Keratinocyte (primary cell): Measurements from ENCODE around the gene NEK6. TPM values are rescaled to one million over a fixed set of nuclear protein-coding genes. Genes with fewer than 3 reads are reported as not detected.

ENCODE experiments used
- DNase-seq: peaks from one replicate; pipeline ENCODE4 v3.0.0-alpha.2; 2011; ENCODE audit warnings: low read depth, missing footprints, low spot score
- FAIRE-seq: peaks from 2 replicates; lab custom pipeline; 2011; peaks lifted over from hg19 to GRCh38; lab: Jason Lieb, UNC
- H2AFZ ChIP-seq: 2 replicates; pipeline ENCODE4 v1.6.0; 2012; ENCODE audit warnings: low read length, control low read depth, inconsistent platforms; ENCODE audit not compliant: control insufficient read depth
- H3K27ac ChIP-seq: 2 replicates; pipeline ENCODE4 v1.5.1; 2011; ENCODE audit warnings: low read length; ENCODE audit not compliant: control insufficient read depth, insufficient read depth
- H3K27me3 ChIP-seq: 3 replicates; pipeline ENCODE4 v1.6.0; 2011; ENCODE audit warnings: low read length; ENCODE audit not compliant: control insufficient read depth, insufficient read depth; ENCODE audit errors: extremely low read depth
- H3K36me3 ChIP-seq, 2 experiments: 2 replicates in 1 of 2; 3 replicates in 1 of 2; pipeline ENCODE4 v1.5.1; 2011; ENCODE audit warnings: low read length in 2 of 2, mild to moderate bottlenecking in 1 of 2; ENCODE audit not compliant: control insufficient read depth in 2 of 2, insufficient read depth in 2 of 2; ENCODE audit errors: extremely low read depth in 1 of 2
- H3K4me1 ChIP-seq: 3 replicates; pipeline ENCODE4 v1.5.1; 2011; ENCODE audit warnings: low read length; ENCODE audit not compliant: control insufficient read depth, insufficient read depth; ENCODE audit errors: extremely low read depth
- H3K4me2 ChIP-seq: 3 replicates; pipeline ENCODE4 v1.6.0; 2011; ENCODE audit warnings: low read depth, low read length; ENCODE audit not compliant: control insufficient read depth, insufficient read depth; ENCODE audit errors: extremely low read depth
- H3K4me3 ChIP-seq, 3 experiments: fragments of 200-600 bp in 1 of 3; sonication (generic) in 1 of 3; 2 replicates in 2 of 3; 3 replicates in 1 of 3; pipeline ENCODE4 v1.5.1; 2011 to 2016; ENCODE audit warnings: low read length in 3 of 3, mild to moderate bottlenecking in 3 of 3, control low read depth in 2 of 3, inconsistent platforms in 1 of 3, low read depth in 1 of 3, mixed read lengths in 1 of 3, mixed run types in 1 of 3, moderate library complexity in 1 of 3; ENCODE audit not compliant: control insufficient read depth in 2 of 3, insufficient read depth in 2 of 3; ENCODE audit errors: extremely low read depth in 1 of 3
- H3K79me2 ChIP-seq: 2 replicates; pipeline ENCODE4 v1.6.0; 2012; ENCODE audit warnings: low read length; ENCODE audit not compliant: control insufficient read depth, insufficient read depth
- H3K9ac ChIP-seq: 3 replicates; pipeline ENCODE4 v1.6.0; 2011; ENCODE audit warnings: low read length; ENCODE audit not compliant: control insufficient read depth, insufficient read depth; ENCODE audit errors: extremely low read depth
- H3K9me1 ChIP-seq: 3 replicates; pipeline ENCODE4 v1.6.0; 2011; ENCODE audit warnings: low read length; ENCODE audit not compliant: control insufficient read depth, insufficient read depth; ENCODE audit errors: extremely low read depth
- H3K9me3 ChIP-seq: 2 replicates; pipeline ENCODE4 v1.5.1; 2012; ENCODE audit warnings: low read depth, low read length; ENCODE audit not compliant: control insufficient read depth
- H4K20me1 ChIP-seq: 3 replicates; pipeline ENCODE4 v1.6.0; 2011; ENCODE audit warnings: low read length; ENCODE audit not compliant: control insufficient read depth, insufficient read depth; ENCODE audit errors: extremely low read depth
- EZH2 ChIP-seq: IDR thresholded peaks from one replicate; pipeline ENCODE4 v1.6.1; 2012; ENCODE audit warnings: inconsistent platforms, mild to moderate bottlenecking, low read length, moderate library complexity
- dilution Hi-C: fragments of 300-500 bp; cut with MboI; formaldehyde crosslinking; loops from one replicate; pipeline ENCODE4 v1.7.0; 2020; ENCODE audit warnings: low sequenced_read_pairs; ENCODE audit not compliant: extremely low pct_ligation_motif_present
- polyA plus RNA-seq, 5 experiments: library from polyadenylated mRNA; depleted of rRNA in 3 of 5; stranded (reverse) in 3 of 5; stranded (forward) in 1 of 5; unstranded in 1 of 5; fragments of >200 nt; gene quantifications; 1 replicate in 1 of 5; 2 replicates in 3 of 5; 3 replicates in 1 of 5; pipeline versions ENCODE4 v1.2.1 to v1.2.3, GENCODE V29; 2011 to 2012; ENCODE audit warnings: missing spikeins in 2 of 5, low read depth in 1 of 5, low replicate concordance in 1 of 5
- TF ChIP-seq, protein P1 (sequence below), 3 experiments: IDR thresholded peaks in 1 of 3; conservative IDR thresholded peaks in 1 of 3; optimal IDR thresholded peaks in 1 of 3; 2 replicates in 2 of 3; 3 replicates in 1 of 3; pipeline versions ENCODE3 to v1.5.1; 2011; ENCODE audit warnings: low read length in 3 of 3, mild to moderate bottlenecking in 3 of 3, moderate library complexity in 2 of 3, control low read depth in 1 of 3, inconsistent platforms in 1 of 3; ENCODE audit not compliant: insufficient read depth in 2 of 3; ENCODE audit errors: extremely low read depth in 1 of 3

Gene NEK6
- polyA plus RNA-seq, 1 donor (not counting 4 experiments of a cell fraction or from before 2014, with no cell fraction given), result 56.4 TPM

DNA sequence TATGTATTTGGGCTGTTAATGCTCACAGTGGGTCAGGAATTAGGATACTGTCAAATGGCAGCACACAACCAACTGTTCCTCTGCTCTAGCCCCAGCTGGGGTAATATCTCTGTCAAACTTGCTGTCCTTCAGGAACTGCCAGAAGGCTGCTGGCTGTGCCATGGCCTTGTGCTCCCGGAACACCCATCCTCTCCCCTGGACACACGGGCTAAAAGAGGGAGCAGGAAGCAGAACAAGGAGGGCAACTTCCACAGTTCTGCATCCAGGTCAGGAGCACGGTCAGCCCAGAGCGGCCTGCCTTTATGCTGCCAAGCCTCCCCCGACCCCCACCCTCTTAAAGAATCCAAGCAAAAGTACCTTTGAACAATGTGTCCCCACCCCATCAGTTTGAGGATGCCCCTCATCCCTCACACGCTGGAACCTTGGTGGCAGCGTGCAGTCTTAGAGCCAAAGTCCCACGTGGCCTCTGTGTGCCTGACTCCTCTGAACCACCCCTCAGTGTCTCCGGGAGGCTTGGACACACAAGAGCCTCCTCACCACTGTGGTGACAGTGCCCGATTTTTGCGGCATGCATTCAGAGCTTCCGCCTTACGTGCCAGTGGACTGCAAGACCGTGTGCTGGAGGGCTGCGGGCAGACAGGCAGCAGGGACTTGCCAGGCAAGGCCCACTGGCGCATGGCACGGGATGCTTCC, 96.7 kb downstream of the NEK6 start:
- dilution Hi-C loops, result no loop called here
- Histone ChIP-seq H3K36me3 (peaks cover 47 to 60% of the 10 kb centered on the region in 2 experiments), H3K9me1 (peaks cover 2% of the 10 kb centered on the region), H3K27ac (no peak overlapping the region), H3K9ac (no peak overlapping the region), H2AFZ (no peak overlapping the region), H3K9me3 (no peaks in the 10 kb centered on the region), H3K4me1 (no peaks in the 10 kb centered on the region), H3K4me2 (no peak overlapping the region), H3K79me2 (peaks cover 45% of the 10 kb centered on the region), H3K4me3 (no peak overlapping the region), H3K27me3 (no peaks in the 10 kb centered on the region), H4K20me1 (peaks cover 31% of the 10 kb centered on the region)
- FAIRE-seq (no peak), DNase-seq (no peak)
- TF ChIP-seq, protein P1, sequence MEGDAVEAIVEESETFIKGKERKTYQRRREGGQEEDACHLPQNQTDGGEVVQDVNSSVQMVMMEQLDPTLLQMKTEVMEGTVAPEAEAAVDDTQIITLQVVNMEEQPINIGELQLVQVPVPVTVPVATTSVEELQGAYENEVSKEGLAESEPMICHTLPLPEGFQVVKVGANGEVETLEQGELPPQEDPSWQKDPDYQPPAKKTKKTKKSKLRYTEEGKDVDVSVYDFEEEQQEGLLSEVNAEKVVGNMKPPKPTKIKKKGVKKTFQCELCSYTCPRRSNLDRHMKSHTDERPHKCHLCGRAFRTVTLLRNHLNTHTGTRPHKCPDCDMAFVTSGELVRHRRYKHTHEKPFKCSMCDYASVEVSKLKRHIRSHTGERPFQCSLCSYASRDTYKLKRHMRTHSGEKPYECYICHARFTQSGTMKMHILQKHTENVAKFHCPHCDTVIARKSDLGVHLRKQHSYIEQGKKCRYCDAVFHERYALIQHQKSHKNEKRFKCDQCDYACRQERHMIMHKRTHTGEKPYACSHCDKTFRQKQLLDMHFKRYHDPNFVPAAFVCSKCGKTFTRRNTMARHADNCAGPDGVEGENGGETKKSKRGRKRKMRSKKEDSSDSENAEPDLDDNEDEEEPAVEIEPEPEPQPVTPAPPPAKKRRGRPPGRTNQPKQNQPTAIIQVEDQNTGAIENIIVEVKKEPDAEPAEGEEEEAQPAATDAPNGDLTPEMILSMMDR (optimal IDR thresholded peaks at IDR 0.05 in 1 of 3, IDR thresholded peaks at IDR 0.05 in 1 of 3, conservative IDR thresholded peaks at IDR 0.05 in 1 of 3; ENCODE audit: extremely low read depth in 1 of 3, insufficient read depth in 2 of 3, low read length in 3 of 3), result no peak
- no peak for TF ChIP-seq EZH2

- Histone ChIP-seq H3K36me3 (peaks cover 42 to 54% of the 10 kb centered on the region in 2 experiments), H3K79me2 (peaks cover 53% of the 10 kb centered on the region), H3K9ac (no peak overlapping the region), H4K20me1 (peaks cover 36% of the 10 kb centered on the region), H3K9me3 (no peaks in the 10 kb centered on the region), H3K27me3 (no peaks in the 10 kb centered on the region), H3K4me2 (no peak overlapping the region), H3K9me1 (peaks cover 2% of the 10 kb centered on the region), H3K4me3 (no peak overlapping the region), H3K27ac (no peak overlapping the region), H2AFZ (no peak overlapping the region), H3K4me1 (no peaks in the 10 kb centered on the region)
- dilution Hi-C loops, result no loop called here
- FAIRE-seq (no peak), DNase-seq (no peak)
- TF ChIP-seq, protein P1 (optimal IDR thresholded peaks at IDR 0.05 in 1 of 3, IDR thresholded peaks at IDR 0.05 in 1 of 3, conservative IDR thresholded peaks at IDR 0.05 in 1 of 3; ENCODE audit: extremely low read depth in 1 of 3, insufficient read depth in 2 of 3, low read length in 3 of 3), result no peak
- TF ChIP-seq EZH2, result no peak
These were observed 97.5 kb downstream of the NEK6 start for GRCh38 chr9:124355039-124355940.
